ENCODE results near the gene UBE3D. TPM values are rescaled to one million over a fixed set of nuclear protein-coding genes. Genes with fewer than 3 reads are reported as not detected.

Gene UBE3D
- total and polyA plus RNA-seq, 2 of the 8 experiments (the other 6 are each of a cell fraction or from before 2014, with no cell fraction given) = 5.7 to 16.3 TPM

- TF ChIP-seq CHD7 (IDR thresholded peaks at IDR 0.05; ENCODE audit: insufficient replicate concordance, low read length) = no peak
- TF ChIP-seq SP2 (IDR thresholded peaks at IDR 0.05; ENCODE audit: low read length) = no peak
- no peak for TF ChIP-seq RAD21 (IDR thresholded peaks at IDR 0.05 in 1 of 2, conservative IDR thresholded peaks at IDR 0.05 in 1 of 2; ENCODE audit: low read depth in 2 of 2, low read length in 2 of 2)
- TF ChIP-seq HDAC2 (IDR thresholded peaks at IDR 0.05; ENCODE audit: borderline replicate concordance in 1 of 2, low read depth in 2 of 2, low read length in 2 of 2) = no peak
- peak; percentile 77 for TF ChIP-seq MAFK (IDR thresholded peaks at IDR 0.05; ENCODE audit: low read depth, low read length)
- TF ChIP-seq BCL11A (IDR thresholded peaks at IDR 0.05; ENCODE audit: low read depth in 2 of 2, low read length in 2 of 2) = no peak
- TF ChIP-seq ZNF274 (IDR thresholded peaks at IDR 0.05; ENCODE audit: borderline replicate concordance, extremely low read depth, low read length) = no peak
Measured at GRCh38 chr6:82889143-82889542, 176.5 kb downstream of the UBE3D start (continued).

All from H1 (cell line).